ENCODE results near the gene UQCRQ.
"Not testable (repeated sequence)": the region's sequence is repeated elsewhere in the genome, so short reads cannot be mapped to it uniquely, and the experiment has no call there.

Gene UQCRQ

GRCh38 chr5:132832612-132833011 lies 33.8 kb upstream of the UQCRQ start:
- DNase-seq (ENCODE audit: low read depth in 2 of 2), result no peak

DNA sequence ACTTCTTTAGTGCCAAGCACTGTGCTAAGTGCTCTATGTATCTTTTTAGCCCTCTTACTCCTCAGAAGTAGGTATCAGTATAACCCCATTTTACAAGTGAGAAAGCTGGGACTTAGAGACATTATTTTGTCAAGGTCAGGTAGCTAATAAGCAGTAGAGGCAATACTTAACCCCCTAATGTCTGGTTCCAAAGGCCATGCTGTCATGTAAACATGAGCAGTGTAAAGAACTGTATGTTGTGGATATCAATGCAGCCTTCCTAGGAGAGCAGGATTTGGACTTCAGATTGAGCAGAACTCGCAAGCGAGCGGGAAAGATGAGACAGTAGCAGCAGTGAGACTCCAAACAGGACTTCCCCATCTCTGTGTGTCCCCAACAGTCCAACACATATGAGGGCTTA lies 32.4 kb upstream of the UQCRQ start:
- DNase-seq (ENCODE audit: low read depth in 2 of 2), result no peak

- no peak for DNase-seq (ENCODE audit: low read depth in 2 of 2)
Observed at GRCh38 chr5:132836852-132837251, 29.6 kb upstream of the UQCRQ start.

DNA sequence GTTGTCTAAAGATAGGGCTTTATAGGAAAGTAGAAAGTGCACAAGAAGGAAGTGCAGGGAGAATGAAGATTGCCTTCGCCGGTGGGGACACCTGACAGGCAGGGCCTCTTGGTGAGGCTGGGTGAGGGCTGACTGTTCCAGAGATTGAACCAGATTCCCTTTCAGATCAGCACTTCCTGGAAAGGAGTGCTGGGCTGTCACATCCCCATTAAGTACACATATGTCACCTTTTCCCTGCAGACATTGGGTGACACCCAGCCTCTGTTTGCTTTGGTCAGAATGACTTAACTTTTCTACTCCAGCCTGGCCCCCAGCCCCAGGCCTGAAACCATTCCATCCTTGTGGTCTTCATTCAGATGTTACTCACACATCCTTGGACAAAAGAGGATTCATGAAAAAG lies 28.6 kb upstream of the UQCRQ start:
- no peak for DNase-seq (ENCODE audit: low read depth in 2 of 2)

- DNase-seq (ENCODE audit: low read depth in 2 of 2), result no peak
Observed at GRCh38 chr5:132838516-132839282, 27.7 kb upstream of the UQCRQ start.

DNA sequence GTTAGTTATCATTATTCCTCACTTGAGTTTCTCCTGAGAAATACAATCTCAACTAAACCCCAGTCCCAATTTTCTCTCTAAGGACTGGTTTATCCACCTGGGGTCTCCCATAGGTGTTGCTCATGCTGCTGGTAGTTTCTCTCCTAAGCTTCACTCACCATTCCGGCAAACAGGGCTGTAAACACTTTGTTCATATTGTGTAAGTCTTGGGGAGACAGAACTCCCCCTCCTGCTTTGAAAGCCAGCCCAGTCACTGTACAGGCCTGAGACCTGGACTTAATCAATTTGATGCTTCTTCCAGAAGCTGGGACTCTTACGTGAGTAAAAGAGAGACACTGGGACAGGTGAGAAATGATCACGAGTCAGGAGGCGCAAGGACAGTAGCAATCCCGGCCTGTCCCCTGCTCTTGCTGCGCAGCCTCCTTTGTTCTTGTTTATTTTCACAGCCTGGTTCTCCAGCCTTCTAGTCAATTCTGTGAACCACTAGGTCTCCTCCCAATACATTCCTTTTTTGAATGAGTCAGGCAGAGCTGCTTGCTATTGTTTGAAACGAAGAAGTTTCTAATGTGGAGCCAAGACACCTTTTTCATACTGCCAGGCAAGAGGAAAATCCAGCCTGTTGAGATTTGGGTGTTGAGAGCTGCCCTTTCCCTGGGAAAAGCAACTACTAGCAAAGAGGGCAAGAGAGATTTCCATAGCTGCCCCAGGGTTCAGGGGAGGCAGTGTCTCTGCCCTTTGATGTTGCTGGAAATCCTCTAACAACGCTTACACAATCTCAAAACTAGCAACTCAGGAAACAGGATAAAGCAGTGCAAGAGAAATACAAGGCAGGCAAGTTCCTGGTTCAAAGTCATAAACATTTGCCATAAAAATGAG lies 26.8 kb upstream of the UQCRQ start:
- DNase-seq (ENCODE audit: low read depth in 2 of 2), result no peak

DNA sequence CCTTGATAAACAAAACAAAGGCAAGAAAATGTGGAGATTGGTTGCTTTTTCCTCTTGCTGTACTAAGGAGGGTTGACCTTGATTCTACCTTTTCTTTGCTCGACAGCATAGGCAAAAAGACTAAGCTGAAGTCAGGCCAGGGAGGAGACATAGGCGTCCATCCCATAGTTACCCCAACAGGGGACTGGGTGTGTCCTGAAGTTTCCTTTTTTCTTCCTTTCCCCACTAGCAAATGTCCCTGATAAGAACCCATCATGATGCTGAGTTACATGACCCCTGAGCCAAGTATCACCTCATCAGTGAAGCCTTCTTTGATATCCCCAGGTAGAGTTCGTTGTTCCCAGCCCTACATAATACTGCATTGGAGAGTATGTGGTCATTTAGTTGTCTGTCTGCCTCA lies 26.1 kb upstream of the UQCRQ start:
- DNase-seq (ENCODE audit: low read depth in 2 of 2), result no peak

GRCh38 chr5:132840896-132841295 lies 25.5 kb upstream of the UQCRQ start:
- no peak for DNase-seq (ENCODE audit: low read depth in 2 of 2)

GRCh38 chr5:132841305-132841704 lies 25.1 kb upstream of the UQCRQ start:
- DNase-seq (ENCODE audit: low read depth in 2 of 2), result no peak

- DNase-seq (ENCODE audit: low read depth in 2 of 2), result no peak
Observed at GRCh38 chr5:132848270-132848669, 18.2 kb upstream of the UQCRQ start.

- DNase-seq (ENCODE audit: low read depth in 2 of 2), result no peak
Observed at GRCh38 chr5:132849347-132849746, 17.1 kb upstream of the UQCRQ start.

GRCh38 chr5:132850066-132850465 lies 16.4 kb upstream of the UQCRQ start:
- no peak for DNase-seq (ENCODE audit: low read depth in 2 of 2)

GRCh38 chr5:132853323-132853722 lies 13.1 kb upstream of the UQCRQ start:
- no peak for DNase-seq (ENCODE audit: low read depth in 2 of 2)

DNA sequence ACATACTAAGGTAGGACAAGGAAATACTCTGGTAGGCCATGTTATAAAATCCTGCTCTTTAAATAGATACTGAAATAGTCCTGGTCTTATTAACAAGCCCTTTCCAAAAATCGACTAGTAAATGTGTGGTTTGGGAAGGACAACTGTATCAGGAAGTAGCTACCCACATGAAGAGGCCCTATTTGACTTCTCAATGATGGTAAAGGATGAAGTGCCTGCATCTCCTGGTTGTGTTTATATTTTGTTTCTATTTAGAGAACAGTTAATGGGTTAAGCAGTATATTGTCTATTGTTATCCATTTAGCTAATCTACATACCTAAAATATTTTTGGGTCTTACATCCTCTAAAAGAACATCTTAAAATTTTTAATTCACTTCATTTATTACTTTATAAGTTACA lies 12.7 kb upstream of the UQCRQ start:
- no peak for DNase-seq (ENCODE audit: low read depth in 2 of 2)

DNA sequence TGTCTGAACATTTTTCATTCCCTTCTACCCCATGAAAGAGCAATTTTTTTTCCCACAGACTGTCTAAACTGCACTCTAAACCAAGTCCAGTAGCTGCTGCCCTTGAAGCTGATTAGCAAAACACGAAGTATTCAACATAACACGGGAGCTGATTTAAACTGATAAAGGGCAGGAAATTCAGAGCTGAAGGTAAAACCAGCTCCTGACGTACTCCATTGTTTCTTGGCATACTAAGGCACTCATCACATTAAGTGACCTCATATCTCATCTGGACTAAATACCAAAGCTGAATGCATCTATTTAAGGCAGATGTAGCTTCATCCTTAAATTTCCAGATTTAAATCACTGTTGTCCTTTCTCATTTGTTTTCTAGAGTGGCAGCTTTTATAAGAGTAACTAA lies 12.1 kb upstream of the UQCRQ start:
- DNase-seq (ENCODE audit: low read depth in 2 of 2), result no peak

- DNase-seq (ENCODE audit: low read depth in 2 of 2), result not testable (repeated sequence)
Observed at GRCh38 chr5:132854992-132855391, 11.4 kb upstream of the UQCRQ start.

DNA sequence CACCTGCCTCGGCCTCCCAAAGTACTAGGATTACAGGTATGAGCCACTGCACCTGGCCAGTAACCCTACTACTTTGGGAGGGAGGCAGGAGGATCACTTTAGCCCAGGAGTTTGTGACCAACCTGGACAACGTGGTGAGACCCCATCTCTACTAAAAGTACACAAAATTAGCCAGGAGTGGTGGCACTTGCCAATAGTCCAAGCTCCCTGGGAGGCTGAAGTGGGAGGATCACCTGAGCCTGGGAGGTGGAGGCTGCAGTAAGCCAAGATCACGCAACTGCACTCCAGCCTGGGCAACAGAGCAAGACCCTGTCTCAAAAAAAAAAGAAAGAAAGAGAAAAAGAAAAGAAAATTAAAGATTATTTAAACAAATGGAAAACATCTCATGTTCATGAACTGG lies 10.4 kb upstream of the UQCRQ start:
- DNase-seq (ENCODE audit: low read depth in 2 of 2), result no peak

DNA sequence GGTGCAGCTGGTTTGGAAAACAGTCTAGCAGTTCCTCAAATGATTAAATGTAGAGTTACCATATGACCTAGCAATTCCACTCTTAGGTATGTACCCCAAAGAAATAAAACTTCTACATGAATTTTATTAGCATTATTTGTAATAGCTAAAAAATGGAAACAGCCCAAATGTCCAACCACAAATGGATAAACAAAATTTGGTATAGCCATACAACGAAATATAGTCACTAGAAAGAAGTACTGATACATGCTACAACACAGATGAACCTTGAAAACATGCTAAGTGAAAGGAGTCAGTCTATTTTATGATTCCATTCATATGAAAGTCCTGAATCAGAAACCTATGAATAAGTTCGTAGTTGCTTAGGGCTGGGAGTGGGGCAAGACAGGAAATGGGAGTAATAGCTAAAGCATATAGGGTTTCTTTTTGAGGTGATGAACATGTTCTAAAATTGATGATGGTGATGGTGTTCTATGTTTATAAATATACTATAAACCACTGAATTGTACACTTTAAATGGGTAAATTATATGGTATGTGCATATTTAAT lies 6.5 kb upstream of the UQCRQ start:
- DNase-seq (ENCODE audit: low read depth in 2 of 2), result no peak

GRCh38 chr5:132860742-132861141 lies 5.7 kb upstream of the UQCRQ start:
- DNase-seq (ENCODE audit: low read depth in 2 of 2), result no peak

DNA sequence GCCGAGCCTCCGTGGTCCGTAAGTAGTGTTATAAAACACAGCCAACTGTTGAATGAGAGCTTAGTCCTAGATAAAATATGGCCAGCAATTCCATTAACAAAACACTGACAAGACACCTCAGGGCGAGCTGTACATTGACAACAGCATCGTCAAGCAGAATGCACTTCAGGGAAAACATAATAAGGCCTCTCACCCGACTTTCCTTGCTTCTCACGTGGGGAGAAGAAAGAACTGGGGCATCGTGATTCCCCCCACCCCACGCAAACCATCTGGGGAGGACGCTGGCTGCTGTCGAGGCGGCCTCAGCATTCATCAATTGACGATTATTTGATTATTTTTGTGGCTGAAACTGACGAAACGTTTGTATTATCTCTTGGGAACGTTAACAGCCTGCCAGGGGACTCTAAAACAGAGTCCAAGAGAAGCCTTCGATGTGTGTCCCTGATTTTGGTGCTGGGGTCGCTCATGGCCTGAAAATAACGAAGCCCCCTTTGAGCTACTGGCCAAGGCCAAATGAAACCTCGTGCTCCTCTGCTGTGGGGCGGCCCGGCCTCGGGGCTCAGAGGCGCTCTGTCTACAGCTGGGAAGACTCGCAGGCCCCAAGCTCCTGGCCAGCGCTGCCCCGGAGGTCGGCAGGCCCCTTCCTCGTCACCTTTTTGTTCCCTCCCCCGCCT lies 637 bp upstream of the UQCRQ start:
- no peak for DNase-seq (ENCODE audit: low read depth in 2 of 2)

DNA sequence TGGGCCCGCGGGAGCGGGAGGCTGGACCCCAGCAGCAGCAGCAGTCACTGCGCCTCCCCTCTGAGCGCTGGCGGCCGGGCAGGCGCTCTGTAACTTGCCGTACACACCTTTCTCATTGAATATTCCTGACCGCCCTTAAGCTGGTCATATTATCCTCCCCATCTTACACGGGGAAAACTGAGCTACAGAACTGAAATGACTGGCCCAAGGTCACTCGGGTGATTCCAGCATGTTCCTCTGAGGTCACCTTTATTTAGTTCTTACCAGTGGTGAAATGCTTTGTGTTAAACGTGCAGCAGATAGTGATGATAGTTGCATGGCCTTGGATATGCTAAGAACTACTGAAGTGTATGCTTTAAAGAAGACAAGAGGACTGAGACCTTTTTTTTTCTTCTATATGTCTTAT lies 607 bp downstream of the UQCRQ start:
- DNase-seq (ENCODE audit: low read depth in 2 of 2), result no peak

- no peak for DNase-seq (ENCODE audit: low read depth in 2 of 2)
Observed at GRCh38 chr5:132868754-132869153, 2.3 kb downstream of the UQCRQ start.

Data from stimulated activated CD8-positive, alpha-beta memory T cell treated with anti-CD3 and anti-CD28 coated beads, Interleukin-2, amount 100 ng/mL, for 48 hours (primary cell).